ENCODE data around the gene PIK3R5. TPM values are rescaled to one million over a fixed set of nuclear protein-coding genes. Genes with fewer than 3 reads are reported as not detected.

Gene PIK3R5
- total RNA-seq, 1 experiment from 2014 or later, result 2.5 TPM

DNA sequence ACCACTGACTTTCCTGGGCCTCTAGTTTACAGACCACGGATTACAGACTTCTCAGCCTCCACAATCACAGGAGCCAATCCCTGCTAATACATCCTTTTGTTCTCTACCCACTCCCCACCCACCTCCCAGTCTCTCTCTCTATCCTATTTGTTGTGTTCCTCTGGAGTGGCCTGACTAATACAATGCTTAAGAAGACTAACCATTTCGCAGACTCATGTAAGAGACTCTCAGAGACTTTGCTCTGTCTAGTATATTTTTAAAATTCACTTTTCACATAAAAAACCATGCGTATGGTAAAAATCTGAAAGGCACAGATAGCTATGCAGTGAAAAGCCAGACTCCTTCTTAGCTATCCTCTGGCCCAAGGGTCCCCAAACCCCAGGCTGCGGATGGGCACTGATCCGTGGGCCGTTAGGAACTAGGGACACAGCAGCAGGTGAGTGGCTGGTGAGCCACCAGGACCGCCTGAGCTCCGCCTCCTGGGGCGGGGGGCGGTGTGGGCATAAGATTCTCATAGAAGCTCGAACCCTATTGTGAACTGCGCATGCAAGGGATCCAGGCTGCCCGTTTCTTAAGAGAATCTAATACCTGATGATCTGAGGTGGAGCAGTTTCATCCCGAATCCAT lies 105.6 kb downstream of the PIK3R5 start:
- no TSS peak for BruUV-seq (replicated peaks)
- intact Hi-C loops (cut with micrococcal nuclease), result no loop called here
- CTCF ChIA-PET, result interaction anchor here (0.6 kb wide), 1 partner anchor 695 kb away, joined by 5 read pairs; no protein-coding TSS in a partner anchor
- no peak for ATAC-seq
- Histone ChIP-seq H3K27ac (ENCODE audit: low read depth, low read length) (no peak overlapping the region), H3K79me2 (ENCODE audit: insufficient read depth, low read length) (no peaks in the 10 kb centered on the region), H3K4me1 (ENCODE audit: control insufficient read depth in 1 of 2, insufficient read depth in 2 of 2, low read length in 2 of 2) (no peaks in the 10 kb centered on the region), H3K9me2 (ENCODE audit: insufficient read depth) (no peaks in the 10 kb centered on the region), H4K20me1 (ENCODE audit: insufficient read depth) (no peaks in the 10 kb centered on the region), H3K27me3 (ENCODE audit: insufficient read depth, low read length) (0 out of 2 replicates have a peak, but pooled peaks cover 3% of the 10 kb centered on the region), H2AFZ (ENCODE audit: low read depth, low read length, poor library complexity, severe bottlenecking) (no peak overlapping the region), H3K36me3 (ENCODE audit: control insufficient read depth in 1 of 2, insufficient read depth in 2 of 2, low read length in 2 of 2) (no peaks in the 10 kb centered on the region), H3K9ac (ENCODE audit: low read length) (no peak overlapping the region), H3K4me3 (replicated peaks in 1 of 2; ENCODE audit: low read depth in 1 of 2, low read length in 2 of 2) (no peak overlapping the region), H3K9me3 (ENCODE audit: control insufficient read depth in 1 of 2, insufficient read depth in 1 of 2, low read depth in 1 of 2, low read length in 2 of 2) (no peaks in the 10 kb centered on the region), H3K4me2 (ENCODE audit: low read length) (no peak overlapping the region)
- TF ChIP-seq, protein P1, sequence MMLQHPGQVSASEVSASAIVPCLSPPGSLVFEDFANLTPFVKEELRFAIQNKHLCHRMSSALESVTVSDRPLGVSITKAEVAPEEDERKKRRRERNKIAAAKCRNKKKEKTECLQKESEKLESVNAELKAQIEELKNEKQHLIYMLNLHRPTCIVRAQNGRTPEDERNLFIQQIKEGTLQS (IDR thresholded peaks at IDR 0.05), result no peak
- TF ChIP-seq SP1 (IDR thresholded peaks at IDR 0.05; ENCODE audit: low read depth), result no peak
- no peak for TF ChIP-seq ZFX (IDR thresholded peaks at IDR 0.05)
- TF ChIP-seq EGR1 (IDR thresholded peaks at IDR 0.05; ENCODE audit: low read depth), result no peak
- TF ChIP-seq, protein P2, sequence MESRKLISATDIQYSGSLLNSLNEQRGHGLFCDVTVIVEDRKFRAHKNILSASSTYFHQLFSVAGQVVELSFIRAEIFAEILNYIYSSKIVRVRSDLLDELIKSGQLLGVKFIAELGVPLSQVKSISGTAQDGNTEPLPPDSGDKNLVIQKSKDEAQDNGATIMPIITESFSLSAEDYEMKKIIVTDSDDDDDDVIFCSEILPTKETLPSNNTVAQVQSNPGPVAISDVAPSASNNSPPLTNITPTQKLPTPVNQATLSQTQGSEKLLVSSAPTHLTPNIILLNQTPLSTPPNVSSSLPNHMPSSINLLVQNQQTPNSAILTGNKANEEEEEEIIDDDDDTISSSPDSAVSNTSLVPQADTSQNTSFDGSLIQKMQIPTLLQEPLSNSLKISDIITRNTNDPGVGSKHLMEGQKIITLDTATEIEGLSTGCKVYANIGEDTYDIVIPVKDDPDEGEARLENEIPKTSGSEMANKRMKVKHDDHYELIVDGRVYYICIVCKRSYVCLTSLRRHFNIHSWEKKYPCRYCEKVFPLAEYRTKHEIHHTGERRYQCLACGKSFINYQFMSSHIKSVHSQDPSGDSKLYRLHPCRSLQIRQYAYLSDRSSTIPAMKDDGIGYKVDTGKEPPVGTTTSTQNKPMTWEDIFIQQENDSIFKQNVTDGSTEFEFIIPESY (IDR thresholded peaks at IDR 0.05; ENCODE audit: extremely low read depth, insufficient replicate concordance, low read length), result no peak
- no peak for TF ChIP-seq EZH2 (IDR thresholded peaks at IDR 0.05)
- DNase-seq (ENCODE audit: low read depth, low spot score), result no peak
- RAD21 ChIA-PET (ENCODE audit: low non-redundant PET in 1 of 2, low total read pairs in 2 of 2, uncharacterized antibody in 2 of 2, unreplicated experiment in 2 of 2), result interaction anchor here in 1 of 2 experiments (0.7 kb wide), 1 partner anchor 83 kb away, joined by 4 read pairs; no protein-coding TSS in a partner anchor
- POLR2A ChIA-PET, result no interaction called here

Data from HCT116 (cell line).